PFSK-1 (cell line): ENCODE results near the gene HHIPL1.

Experiments
- FOXP2 ChIP-seq: optimal IDR thresholded peaks from 2 replicates; pipeline ENCODE3; 2011; ENCODE audit warnings: borderline replicate concordance, control low read depth, inconsistent platforms; ENCODE audit not compliant: insufficient read depth; ENCODE audit errors: extremely low read length, extremely low read depth
- POLR2AphosphoS5 ChIP-seq: IDR thresholded peaks from 2 replicates; pipeline ENCODE4 v1.6.1; 2012; ENCODE audit warnings: low read depth, mild to moderate bottlenecking, control low read depth, low read length, moderate library complexity
- SIN3A ChIP-seq: IDR thresholded peaks from 2 replicates; pipeline ENCODE4 v1.6.1; 2012; ENCODE audit warnings: mild to moderate bottlenecking, low read length, moderate library complexity, borderline replicate concordance; ENCODE audit not compliant: insufficient read depth
- TF ChIP-seq, protein P1 (sequence below), 2 experiments: IDR thresholded peaks; 2 replicates each; pipeline versions ENCODE4 v1.6.1 to v1.8.0; 2011 to 2012; ENCODE audit warnings: low read depth in 2 of 2, low read length in 2 of 2, control low read depth in 1 of 2, inconsistent platforms in 1 of 2, mild to moderate bottlenecking in 1 of 2, moderate library complexity in 1 of 2; ENCODE audit not compliant: insufficient read depth in 1 of 2

DNA sequence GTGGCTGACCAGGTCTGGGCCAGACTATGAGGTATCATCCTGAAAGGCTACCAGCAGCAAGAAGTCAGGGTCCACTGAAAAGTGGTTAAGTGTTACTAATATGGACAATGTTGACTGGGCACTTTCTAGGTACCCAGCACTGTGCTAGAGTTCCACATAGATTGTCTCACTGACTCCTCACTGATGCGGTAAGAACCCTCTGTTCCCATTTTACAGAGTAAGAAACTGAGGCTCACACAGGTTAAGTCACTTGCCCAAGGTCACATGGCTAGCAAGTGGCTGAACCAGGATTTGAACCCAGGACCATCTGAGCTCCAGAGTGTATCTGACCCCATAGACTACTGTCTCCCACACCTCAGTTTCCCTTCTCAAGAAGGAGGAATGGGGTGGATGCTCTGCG is 36.3 kb upstream of the HHIPL1 start:
- TF ChIP-seq POLR2AphosphoS5 (no peak), SIN3A (no peak), FOXP2 (no peak)
- TF ChIP-seq, protein P1, sequence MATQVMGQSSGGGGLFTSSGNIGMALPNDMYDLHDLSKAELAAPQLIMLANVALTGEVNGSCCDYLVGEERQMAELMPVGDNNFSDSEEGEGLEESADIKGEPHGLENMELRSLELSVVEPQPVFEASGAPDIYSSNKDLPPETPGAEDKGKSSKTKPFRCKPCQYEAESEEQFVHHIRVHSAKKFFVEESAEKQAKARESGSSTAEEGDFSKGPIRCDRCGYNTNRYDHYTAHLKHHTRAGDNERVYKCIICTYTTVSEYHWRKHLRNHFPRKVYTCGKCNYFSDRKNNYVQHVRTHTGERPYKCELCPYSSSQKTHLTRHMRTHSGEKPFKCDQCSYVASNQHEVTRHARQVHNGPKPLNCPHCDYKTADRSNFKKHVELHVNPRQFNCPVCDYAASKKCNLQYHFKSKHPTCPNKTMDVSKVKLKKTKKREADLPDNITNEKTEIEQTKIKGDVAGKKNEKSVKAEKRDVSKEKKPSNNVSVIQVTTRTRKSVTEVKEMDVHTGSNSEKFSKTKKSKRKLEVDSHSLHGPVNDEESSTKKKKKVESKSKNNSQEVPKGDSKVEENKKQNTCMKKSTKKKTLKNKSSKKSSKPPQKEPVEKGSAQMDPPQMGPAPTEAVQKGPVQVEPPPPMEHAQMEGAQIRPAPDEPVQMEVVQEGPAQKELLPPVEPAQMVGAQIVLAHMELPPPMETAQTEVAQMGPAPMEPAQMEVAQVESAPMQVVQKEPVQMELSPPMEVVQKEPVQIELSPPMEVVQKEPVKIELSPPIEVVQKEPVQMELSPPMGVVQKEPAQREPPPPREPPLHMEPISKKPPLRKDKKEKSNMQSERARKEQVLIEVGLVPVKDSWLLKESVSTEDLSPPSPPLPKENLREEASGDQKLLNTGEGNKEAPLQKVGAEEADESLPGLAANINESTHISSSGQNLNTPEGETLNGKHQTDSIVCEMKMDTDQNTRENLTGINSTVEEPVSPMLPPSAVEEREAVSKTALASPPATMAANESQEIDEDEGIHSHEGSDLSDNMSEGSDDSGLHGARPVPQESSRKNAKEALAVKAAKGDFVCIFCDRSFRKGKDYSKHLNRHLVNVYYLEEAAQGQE (IDR thresholded peaks at IDR 0.05; ENCODE audit: insufficient read depth in 1 of 2, low read depth in 2 of 2, low read length in 2 of 2): no peak
